IPS-18a (cell line): Measurements from ENCODE around the gene LLGL2.

Source experiments
- H3K27ac ChIP-seq: one replicate; pipeline ENCODE4 v1.5.1; 2013; ENCODE audit warnings: low read length
- H3K27me3 ChIP-seq: one replicate; pipeline ENCODE4 v1.6.1; 2013; ENCODE audit warnings: mild to moderate bottlenecking, low read length; ENCODE audit not compliant: control insufficient read depth, insufficient read depth
- H3K36me3 ChIP-seq: one replicate; pipeline ENCODE4 v1.6.1; 2013; ENCODE audit warnings: low read depth, low read length; ENCODE audit not compliant: control insufficient read depth
- H3K4me1 ChIP-seq: one replicate; pipeline ENCODE4 v1.6.1; 2013; ENCODE audit warnings: low read depth, low read length; ENCODE audit not compliant: control insufficient read depth
- H3K4me3 ChIP-seq: one replicate; pipeline ENCODE4 v1.5.1; 2013; ENCODE audit warnings: low read length
- H3K9ac ChIP-seq: one replicate; pipeline ENCODE4 v1.6.1; 2013; ENCODE audit warnings: mild to moderate bottlenecking, low read length, moderate library complexity
- H3K9me3 ChIP-seq: one replicate; pipeline ENCODE4 v1.6.1; 2013; ENCODE audit warnings: low read depth, low read length; ENCODE audit not compliant: control insufficient read depth

LLGL2 gene

DNA sequence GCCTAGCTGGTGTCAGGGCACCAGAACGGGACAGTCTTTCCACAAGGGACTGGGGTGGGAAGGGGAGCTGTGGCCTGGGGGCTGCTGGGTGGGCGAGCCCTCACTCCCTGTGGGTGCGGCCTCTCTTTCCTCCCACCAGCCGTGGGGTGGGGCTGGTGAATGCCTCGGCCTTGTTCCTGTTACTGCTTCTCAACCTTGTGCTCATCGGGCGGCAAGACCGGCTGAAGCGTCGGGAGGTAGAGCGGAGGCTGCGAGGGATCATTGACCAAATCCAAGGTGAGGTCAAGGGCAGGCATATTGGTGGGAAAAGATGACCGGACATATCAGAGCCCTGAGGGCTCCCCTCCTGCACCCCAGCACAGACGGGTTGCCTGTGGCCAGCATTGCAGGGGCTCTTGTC, 39.3 kb upstream of the LLGL2 start:
- H3K4me1 ChIP-seq, result no peaks in the 10 kb centered on the region
- no peaks in the 10 kb centered on the region for H3K36me3 ChIP-seq
- H3K4me3 ChIP-seq, result no peak overlapping the region
- H3K9ac ChIP-seq, result no peak overlapping the region
- H3K27ac ChIP-seq, result no peak overlapping the region
- no peaks in the 10 kb centered on the region for H3K9me3 ChIP-seq
- no peaks in the 10 kb centered on the region for H3K27me3 ChIP-seq

DNA sequence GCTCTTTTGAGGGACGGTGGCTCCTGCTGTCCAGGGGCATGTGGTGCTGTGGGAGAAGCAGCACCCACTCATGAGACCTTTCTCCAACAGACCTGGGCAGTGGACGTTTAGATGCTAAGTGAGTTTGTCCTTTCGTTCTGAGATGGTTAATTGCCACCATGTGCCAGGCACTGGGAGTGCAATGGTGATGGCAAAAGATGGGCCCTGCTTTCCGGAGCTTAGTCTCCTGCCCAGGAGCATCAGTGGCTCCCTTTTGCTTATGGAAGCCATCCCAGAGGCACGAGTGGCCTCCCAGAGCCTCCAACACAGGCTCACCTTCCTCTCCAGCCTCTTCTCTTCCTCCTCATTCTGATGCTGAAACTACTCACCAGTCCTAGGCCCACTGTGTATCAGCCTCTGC, 38.5 kb upstream of the LLGL2 start:
- Histone ChIP-seq H3K9me3 (no peaks in the 10 kb centered on the region), H3K27me3 (no peaks in the 10 kb centered on the region), H3K36me3 (peaks cover 3% of the 10 kb centered on the region), H3K4me3 (no peak overlapping the region), H3K27ac (no peak overlapping the region), H3K9ac (no peak overlapping the region), H3K4me1 (no peaks in the 10 kb centered on the region)

DNA sequence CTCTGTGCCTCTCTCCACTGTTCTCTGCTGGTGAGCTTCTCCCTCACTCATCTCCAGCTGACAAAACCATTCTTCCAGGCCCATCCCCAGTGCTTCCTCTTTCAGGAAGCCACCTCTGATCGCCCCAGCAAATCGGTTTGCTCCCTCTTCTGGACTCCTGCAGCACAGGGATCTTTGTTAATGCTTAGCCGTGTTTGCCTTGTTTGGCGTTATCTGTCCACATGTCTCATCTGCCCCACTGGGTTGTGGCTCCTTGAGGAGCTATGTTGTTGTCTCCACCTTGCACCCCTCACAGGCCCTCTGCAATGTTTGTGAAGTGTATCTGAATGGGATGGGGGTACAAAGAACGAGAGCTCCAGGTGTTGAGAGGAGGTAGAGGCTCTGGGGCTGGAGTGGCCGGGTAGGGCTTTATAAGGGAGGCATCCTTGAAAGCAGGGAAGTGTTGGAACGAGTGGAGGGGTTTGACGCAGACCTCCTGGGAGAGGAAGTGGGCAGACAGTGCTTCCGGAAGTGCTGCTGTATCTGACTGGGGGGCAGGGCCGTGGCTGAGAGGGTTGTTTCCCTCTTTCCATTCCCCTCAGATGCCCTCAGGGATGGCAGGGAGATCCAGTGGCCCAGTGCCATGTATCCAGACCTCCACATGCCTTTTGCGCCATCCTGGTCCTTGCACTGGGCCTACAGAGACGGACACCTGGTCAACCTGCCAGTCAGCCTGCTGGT, 38.0 kb upstream of the LLGL2 start:
- peaks cover 4% of the 10 kb centered on the region for H3K36me3 ChIP-seq
- no peak overlapping the region for H3K4me3 ChIP-seq
- H3K9ac ChIP-seq, result no peak overlapping the region
- H3K27ac ChIP-seq, result no peak overlapping the region
- H3K4me1 ChIP-seq, result no peaks in the 10 kb centered on the region
- H3K27me3 ChIP-seq, result no peaks in the 10 kb centered on the region
- no peaks in the 10 kb centered on the region for H3K9me3 ChIP-seq

DNA sequence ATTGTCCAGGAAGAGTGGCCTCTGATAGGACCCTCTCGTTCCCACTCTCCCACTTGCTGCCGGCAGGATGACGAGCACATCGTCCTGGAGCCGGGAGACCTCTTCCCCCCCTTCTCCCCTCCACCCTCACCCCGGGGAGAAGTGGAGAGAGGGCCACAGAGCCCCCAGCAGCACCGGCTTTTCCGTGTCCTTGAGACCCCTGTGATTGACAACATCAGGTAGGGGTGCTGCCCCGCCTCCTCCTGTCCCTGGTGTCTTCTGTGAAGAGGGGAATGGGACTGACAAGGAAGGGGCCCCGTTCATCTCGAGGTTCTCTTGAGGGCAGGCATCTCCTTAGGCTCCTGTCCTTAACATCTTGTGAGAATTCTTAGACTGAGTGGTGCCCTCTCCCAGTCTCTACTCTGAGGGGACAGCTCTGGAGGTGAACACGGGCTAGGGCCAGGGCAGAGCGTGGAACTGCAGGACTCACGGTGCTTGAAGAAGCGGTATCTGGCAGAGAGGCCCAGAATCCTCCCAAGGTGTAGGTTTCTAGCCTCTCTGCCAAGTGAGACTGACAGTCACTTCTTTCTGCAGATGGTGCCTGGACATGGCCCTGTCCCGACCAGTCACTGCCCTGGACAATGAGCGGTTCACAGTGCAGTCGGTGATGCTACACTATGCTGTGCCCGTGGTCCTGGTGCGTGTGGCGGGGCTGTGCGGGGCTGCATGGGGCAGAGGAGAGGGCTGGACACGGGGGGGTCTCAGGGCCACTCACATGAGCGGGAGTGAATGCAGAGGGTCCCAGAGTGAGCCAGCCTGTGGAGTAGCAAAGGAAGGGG, 36.6 kb upstream of the LLGL2 start:
- Histone ChIP-seq H3K4me1 (no peaks in the 10 kb centered on the region), H3K27ac (no peak overlapping the region), H3K27me3 (no peaks in the 10 kb centered on the region), H3K9me3 (no peaks in the 10 kb centered on the region), H3K4me3 (no peak overlapping the region), H3K9ac (no peak overlapping the region), H3K36me3 (peaks cover 10% of the 10 kb centered on the region)

DNA sequence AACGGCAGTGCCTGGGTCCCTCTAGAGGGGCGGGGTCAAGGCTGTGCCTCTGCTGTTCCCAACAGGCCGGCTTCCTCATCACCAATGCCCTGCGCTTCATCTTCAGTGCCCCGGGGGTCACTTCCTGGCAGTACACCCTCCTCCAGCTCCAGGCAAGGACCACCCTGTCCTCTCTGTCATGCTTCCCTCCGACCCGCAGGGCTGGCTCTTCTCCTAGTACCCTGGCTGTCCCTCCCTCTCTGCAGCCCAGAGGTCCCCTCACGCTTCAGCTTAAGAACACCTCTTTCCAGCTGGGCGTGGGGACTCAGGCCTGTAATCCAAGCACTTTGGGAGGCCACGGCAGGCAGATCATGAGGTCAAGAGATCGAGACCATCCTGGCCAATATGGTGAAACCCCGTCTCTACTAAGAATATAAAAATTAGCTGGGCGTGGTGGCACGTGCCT, 36.0 kb upstream of the LLGL2 start:
- Histone ChIP-seq H3K9me3 (no peaks in the 10 kb centered on the region), H3K9ac (no peak overlapping the region), H3K4me1 (no peaks in the 10 kb centered on the region), H3K27me3 (no peaks in the 10 kb centered on the region), H3K36me3 (peaks cover 10% of the 10 kb centered on the region), H3K4me3 (no peak overlapping the region), H3K27ac (no peak overlapping the region)

DNA sequence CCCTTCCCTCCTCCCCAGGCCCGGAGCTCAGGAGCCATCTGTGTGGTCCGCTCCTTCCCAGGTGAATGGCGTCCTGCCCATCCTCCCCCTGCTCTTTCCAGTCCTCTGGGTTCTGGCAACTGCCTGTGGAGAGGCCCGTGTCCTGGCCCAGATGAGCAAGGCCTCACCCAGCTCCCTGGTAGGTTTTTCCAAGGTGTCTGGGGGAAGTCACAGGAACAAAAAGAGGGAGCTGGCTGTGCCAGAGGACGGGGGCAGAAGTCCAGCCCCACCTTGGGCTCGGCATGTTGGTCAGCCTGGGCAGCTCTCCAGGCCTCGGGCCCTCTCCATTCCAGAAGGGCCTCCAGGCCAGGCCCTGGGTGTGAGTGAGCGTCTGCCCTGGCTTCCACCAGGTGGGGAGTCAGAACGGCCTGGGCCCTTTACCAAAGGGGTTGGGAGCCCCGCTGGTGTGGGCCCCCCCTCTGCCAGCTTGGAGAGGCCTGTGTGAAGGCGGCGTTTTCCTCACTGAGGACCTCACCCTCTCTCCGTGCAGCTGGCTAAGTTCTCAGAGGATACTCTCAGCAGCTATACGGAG, 35.2 kb upstream of the LLGL2 start:
- no peaks in the 10 kb centered on the region for H3K9me3 ChIP-seq
- H3K4me3 ChIP-seq, result no peak overlapping the region
- H3K27me3 ChIP-seq, result no peaks in the 10 kb centered on the region
- no peak overlapping the region for H3K27ac ChIP-seq
- H3K9ac ChIP-seq, result no peak overlapping the region
- peaks cover 10% of the 10 kb centered on the region for H3K36me3 ChIP-seq
- no peaks in the 10 kb centered on the region for H3K4me1 ChIP-seq

DNA sequence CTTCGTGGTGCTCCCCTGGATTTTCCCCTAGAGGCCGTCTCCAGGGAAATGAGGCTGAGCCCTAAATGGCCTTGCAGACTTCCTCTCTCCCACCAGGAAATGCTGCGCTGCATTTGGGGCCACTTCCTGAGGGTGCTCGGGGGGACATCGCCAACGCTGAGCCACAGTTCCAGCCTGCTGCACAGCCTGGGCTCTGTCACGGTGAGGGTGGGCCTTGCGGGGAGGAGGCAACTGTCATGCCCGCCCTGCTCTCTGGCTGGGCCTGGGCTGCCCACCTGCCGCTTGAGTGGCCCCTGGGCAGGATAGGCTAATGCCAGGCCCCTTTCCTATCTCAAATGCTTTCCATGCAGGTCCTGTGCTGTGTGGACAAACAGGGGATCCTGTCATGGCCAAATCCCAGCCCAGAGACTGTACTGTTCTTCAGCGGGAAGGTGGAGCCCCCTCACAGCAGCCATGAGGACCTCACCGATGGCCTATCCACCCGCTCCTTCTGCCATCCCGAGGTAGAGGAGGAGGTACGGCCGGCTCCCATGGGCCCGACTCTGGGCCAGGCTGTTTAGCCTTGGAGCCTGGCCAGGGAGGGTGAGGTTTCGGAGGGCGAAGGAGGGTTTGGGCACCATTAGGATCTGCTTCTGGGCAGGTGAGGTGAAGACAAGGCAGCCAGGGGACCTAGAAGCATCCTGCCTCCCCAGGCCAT, 34.4 kb upstream of the LLGL2 start:
- Histone ChIP-seq H3K36me3 (peaks cover 10% of the 10 kb centered on the region), H3K27me3 (no peaks in the 10 kb centered on the region), H3K4me3 (no peak overlapping the region), H3K27ac (no peak overlapping the region), H3K9me3 (no peaks in the 10 kb centered on the region), H3K9ac (no peak overlapping the region), H3K4me1 (no peaks in the 10 kb centered on the region)

DNA sequence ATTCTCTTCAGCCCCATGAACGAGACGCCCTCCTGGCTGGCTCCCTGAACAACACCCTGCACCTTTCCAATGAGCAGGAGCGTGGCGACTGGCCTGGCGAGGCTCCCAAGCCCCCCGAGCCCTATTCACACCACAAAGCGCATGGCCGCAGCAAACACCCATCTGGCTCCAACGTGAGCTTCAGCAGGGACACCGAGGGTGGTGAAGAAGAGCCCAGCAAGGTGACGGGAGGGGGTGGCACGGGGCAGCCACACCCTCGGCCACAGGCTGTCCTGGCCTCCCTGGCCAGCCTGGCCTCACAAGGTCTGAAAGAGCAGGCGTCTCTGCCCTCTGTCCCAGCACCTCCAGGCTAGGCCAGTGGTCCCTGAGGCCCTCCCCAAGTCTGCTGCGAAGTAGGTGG, 33.8 kb upstream of the LLGL2 start:
- no peak overlapping the region for H3K9ac ChIP-seq
- no peaks in the 10 kb centered on the region for H3K4me1 ChIP-seq
- H3K27me3 ChIP-seq, result no peaks in the 10 kb centered on the region
- H3K36me3 ChIP-seq, result peaks cover 10% of the 10 kb centered on the region
- H3K27ac ChIP-seq, result no peak overlapping the region
- H3K4me3 ChIP-seq, result no peak overlapping the region
- H3K9me3 ChIP-seq, result no peaks in the 10 kb centered on the region

DNA sequence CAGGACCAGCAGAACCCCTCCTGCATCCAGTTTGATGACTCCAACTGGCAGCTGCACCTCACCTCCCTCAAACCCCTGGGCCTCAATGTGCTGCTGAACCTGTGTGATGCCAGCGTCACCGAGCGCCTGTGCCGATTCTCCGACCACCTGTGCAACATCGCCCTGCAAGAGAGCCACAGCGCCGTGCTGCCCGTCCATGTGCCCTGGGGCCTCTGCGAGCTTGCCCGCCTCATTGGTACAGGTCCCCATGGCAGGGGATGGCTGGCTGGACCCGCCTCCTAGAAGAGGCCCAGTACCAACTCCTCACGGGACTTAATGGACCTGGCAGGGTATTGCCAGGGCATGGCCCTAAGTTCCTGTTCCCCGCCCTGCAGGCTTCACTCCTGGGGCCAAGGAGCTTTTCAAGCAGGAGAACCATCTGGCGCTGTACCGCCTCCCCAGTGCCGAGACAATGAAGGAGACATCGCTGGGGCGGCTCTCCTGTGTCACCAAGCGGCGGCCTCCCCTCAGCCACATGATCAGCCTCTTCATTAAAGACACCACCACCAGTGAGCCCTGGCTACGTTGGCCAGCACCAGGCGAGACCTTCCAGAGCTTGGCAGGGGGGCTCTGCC, 32.8 kb upstream of the LLGL2 start:
- Histone ChIP-seq H3K9me3 (no peaks in the 10 kb centered on the region), H3K9ac (no peak overlapping the region), H3K4me3 (no peak overlapping the region), H3K27me3 (no peaks in the 10 kb centered on the region), H3K27ac (no peak overlapping the region), H3K36me3 (peaks cover 10% of the 10 kb centered on the region), H3K4me1 (no peaks in the 10 kb centered on the region)

DNA sequence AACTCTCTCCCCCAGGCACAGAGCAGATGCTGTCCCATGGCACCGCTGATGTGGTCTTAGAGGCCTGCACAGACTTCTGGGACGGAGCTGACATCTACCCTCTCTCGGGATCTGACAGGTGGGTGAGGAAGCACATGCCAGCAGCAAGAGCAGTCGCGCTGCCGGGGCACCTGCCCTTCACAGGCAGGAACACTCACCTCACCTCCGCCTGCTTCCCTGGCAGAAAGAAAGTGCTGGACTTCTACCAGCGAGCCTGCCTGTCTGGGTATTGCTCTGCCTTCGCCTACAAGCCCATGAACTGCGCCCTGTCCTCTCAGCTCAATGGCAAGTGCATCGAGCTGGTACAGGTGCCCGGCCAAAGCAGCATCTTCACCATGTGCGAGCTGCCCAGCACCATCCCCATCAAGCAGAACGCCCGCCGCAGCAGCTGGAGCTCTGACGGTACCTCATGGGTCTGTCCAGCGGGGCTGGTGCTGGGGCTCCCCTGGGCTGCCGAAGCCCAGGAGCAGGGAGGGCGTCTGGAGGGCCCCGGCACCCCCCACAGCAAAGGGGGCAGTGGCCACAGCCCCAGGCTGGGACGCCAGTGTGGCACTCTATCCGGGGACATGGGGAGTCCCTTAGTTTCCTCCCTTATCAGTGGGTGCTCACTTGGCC, 31.9 kb upstream of the LLGL2 start:
- no peak overlapping the region for H3K9ac ChIP-seq
- H3K27ac ChIP-seq, result no peak overlapping the region
- no peak overlapping the region for H3K4me3 ChIP-seq
- H3K36me3 ChIP-seq, result peaks cover 10% of the 10 kb centered on the region
- H3K9me3 ChIP-seq, result no peaks in the 10 kb centered on the region
- H3K27me3 ChIP-seq, result no peaks in the 10 kb centered on the region
- no peaks in the 10 kb centered on the region for H3K4me1 ChIP-seq
